Measurements from ENCODE around the gene C2CD4C. TPM values are rescaled to one million over a fixed set of nuclear protein-coding genes. Genes with fewer than 3 reads are reported as not detected.

The C2CD4C gene
- total RNA-seq, 1 experiment from 2014 or later = 7.1 TPM

DNA sequence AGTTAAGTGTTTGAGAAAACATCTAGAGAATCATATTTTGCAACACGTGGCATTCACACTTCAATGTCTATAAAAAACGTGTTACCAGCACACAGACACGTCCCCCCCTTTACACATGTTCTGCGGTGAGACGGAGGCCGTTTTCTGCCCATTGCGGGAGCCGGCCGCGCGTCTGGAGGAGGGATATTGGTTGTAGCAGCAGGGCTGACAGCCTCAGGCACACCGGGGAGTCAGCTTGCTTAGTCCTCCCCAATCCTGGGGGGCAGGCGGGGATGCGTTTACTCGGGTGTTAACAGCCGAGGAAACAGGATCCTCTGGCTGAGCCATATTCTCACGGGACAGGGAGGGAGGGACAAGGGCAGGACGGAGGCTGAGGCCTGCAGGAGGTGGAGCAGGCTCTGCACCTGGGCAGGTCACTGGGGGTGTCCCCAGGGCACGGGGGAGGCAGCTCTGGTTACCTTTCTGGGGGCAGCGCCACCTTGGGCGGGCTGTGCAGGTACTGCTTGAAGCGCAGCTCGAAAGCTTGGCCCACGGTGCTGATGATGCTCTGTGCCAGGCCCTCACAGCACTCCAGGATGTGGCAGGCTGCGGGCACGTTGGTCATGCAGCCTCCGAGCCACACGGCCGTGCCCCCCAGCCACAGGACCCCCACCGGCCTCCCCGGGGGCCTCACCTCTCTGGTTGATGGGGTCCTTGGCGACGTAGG, 26.9 kb upstream of the C2CD4C start:
- no TSS peak for BruUV-seq (replicated peaks)
- TF ChIP-seq POLR2A (IDR thresholded peaks at IDR 0.05; ENCODE audit: borderline replicate concordance, extremely low read depth, insufficient read depth, insufficient read length) (no peak), JUND (IDR thresholded peaks at IDR 0.05) (no peak), POLR2AphosphoS5 (IDR thresholded peaks at IDR 0.05; ENCODE audit: low read depth, low read length) (no peak), CBX3 (IDR thresholded peaks at IDR 0.05; ENCODE audit: low read depth) (no peak), ZNF274 (IDR thresholded peaks at IDR 0.05; ENCODE audit: low read depth, low read length) (no peak), EGR1 (IDR thresholded peaks at IDR 0.05; ENCODE audit: low read depth) (no peak), EZH2phosphoT487 (IDR thresholded peaks at IDR 0.05; ENCODE audit: borderline replicate concordance) (no peak), FOSL1 (IDR thresholded peaks at IDR 0.05; ENCODE audit: low read depth) (no peak), ELF1 (IDR thresholded peaks at IDR 0.05; ENCODE audit: borderline replicate concordance, low read depth) (no peak), SIN3A (IDR thresholded peaks at IDR 0.05; ENCODE audit: low read depth) (no peak)

DNA sequence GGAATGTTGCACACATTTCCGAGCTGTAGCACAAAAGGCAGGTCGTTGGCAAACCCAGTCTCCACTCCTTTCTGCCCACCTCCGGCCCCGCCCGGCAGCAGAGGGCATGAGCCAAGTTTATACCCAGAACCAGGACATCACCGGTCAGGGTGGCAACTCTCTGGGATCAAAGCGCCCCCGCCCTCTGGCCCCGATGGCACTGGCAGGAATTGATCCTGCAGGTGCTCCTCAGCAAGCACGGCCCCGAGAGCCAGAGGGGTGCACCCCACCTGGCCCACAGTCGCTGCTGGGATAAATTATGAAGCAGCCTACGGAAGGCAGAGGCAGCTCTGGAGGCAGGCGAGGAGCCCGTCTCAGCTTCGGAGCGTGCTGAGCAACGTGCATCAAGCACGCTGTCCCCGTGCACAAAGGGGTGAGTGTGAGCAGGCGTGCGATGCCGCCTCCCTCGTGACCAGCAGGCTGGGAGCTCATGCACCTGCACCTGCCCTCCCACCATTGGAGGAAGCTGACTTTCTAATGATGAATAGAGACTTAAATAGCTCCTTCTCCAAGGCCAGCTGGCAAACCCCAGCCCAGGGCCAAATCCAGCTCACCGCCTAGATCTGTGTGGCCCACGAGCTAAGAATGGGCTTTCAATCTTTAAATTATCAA, 26.2 kb upstream of the C2CD4C start:
- H3K9me2 ChIP-seq (ENCODE audit: insufficient read depth) = no peaks in the 10 kb centered on the region
- H3K9ac ChIP-seq (ENCODE audit: low read length) = no peak overlapping the region
- ChIA-PET POLR2A (no interaction called here), RAD21 (ENCODE audit: low non-redundant PET in 1 of 2, low total read pairs in 2 of 2, uncharacterized antibody in 2 of 2, unreplicated experiment in 2 of 2) (no interaction called here), CTCF (no interaction called here)
- no peaks in the 10 kb centered on the region for H3K9me3 ChIP-seq (ENCODE audit: control insufficient read depth in 1 of 2, insufficient read depth in 1 of 2, low read depth in 1 of 2, low read length in 2 of 2)
- H3K4me2 ChIP-seq (ENCODE audit: low read length) = no peak overlapping the region
- H3K4me3 ChIP-seq (replicated peaks in 1 of 2; ENCODE audit: low read depth in 1 of 2, low read length in 2 of 2) = no peak overlapping the region
- intact Hi-C loops (cut with micrococcal nuclease) = no loop called here
- no peaks in the 10 kb centered on the region for H3K36me3 ChIP-seq (ENCODE audit: control insufficient read depth in 1 of 2, insufficient read depth in 2 of 2, low read length in 2 of 2)
- DNase-seq (ENCODE audit: low read depth, low spot score) (no peak), ATAC-seq (no peak)
- H2AFZ ChIP-seq (ENCODE audit: low read depth, low read length, poor library complexity, severe bottlenecking) = no peak overlapping the region
- no TSS peak for BruUV-seq (replicated peaks)
- no peaks in the 10 kb centered on the region for H3K27me3 ChIP-seq (ENCODE audit: insufficient read depth, low read length)
- no peaks in the 10 kb centered on the region for H3K79me2 ChIP-seq (ENCODE audit: insufficient read depth, low read length)
- no peaks in the 10 kb centered on the region for H4K20me1 ChIP-seq (ENCODE audit: insufficient read depth)
- no peak overlapping the region for H3K27ac ChIP-seq (ENCODE audit: low read depth, low read length)
- H3K4me1 ChIP-seq (ENCODE audit: control insufficient read depth in 1 of 2, insufficient read depth in 2 of 2, low read length in 2 of 2) = no peaks in the 10 kb centered on the region
- TF ChIP-seq EGR1 (IDR thresholded peaks at IDR 0.05; ENCODE audit: low read depth) (no peak), FOSL1 (IDR thresholded peaks at IDR 0.05; ENCODE audit: low read depth) (no peak), SRF (IDR thresholded peaks at IDR 0.05; ENCODE audit: low read depth) (no peak), JUND (IDR thresholded peaks at IDR 0.05) (no peak), SP1 (IDR thresholded peaks at IDR 0.05; ENCODE audit: low read depth) (no peak), CBX3 (IDR thresholded peaks at IDR 0.05; ENCODE audit: low read depth) (no peak), CEBPB (IDR thresholded peaks at IDR 0.05; ENCODE audit: low read depth) (no peak), ELF1 (IDR thresholded peaks at IDR 0.05; ENCODE audit: borderline replicate concordance, low read depth) (no peak), SIN3A (IDR thresholded peaks at IDR 0.05; ENCODE audit: low read depth) (no peak)
- TF ChIP-seq, protein P1, sequence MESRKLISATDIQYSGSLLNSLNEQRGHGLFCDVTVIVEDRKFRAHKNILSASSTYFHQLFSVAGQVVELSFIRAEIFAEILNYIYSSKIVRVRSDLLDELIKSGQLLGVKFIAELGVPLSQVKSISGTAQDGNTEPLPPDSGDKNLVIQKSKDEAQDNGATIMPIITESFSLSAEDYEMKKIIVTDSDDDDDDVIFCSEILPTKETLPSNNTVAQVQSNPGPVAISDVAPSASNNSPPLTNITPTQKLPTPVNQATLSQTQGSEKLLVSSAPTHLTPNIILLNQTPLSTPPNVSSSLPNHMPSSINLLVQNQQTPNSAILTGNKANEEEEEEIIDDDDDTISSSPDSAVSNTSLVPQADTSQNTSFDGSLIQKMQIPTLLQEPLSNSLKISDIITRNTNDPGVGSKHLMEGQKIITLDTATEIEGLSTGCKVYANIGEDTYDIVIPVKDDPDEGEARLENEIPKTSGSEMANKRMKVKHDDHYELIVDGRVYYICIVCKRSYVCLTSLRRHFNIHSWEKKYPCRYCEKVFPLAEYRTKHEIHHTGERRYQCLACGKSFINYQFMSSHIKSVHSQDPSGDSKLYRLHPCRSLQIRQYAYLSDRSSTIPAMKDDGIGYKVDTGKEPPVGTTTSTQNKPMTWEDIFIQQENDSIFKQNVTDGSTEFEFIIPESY (IDR thresholded peaks at IDR 0.05; ENCODE audit: extremely low read depth, insufficient replicate concordance, low read length) = no peak
- TF ChIP-seq, protein P2, sequence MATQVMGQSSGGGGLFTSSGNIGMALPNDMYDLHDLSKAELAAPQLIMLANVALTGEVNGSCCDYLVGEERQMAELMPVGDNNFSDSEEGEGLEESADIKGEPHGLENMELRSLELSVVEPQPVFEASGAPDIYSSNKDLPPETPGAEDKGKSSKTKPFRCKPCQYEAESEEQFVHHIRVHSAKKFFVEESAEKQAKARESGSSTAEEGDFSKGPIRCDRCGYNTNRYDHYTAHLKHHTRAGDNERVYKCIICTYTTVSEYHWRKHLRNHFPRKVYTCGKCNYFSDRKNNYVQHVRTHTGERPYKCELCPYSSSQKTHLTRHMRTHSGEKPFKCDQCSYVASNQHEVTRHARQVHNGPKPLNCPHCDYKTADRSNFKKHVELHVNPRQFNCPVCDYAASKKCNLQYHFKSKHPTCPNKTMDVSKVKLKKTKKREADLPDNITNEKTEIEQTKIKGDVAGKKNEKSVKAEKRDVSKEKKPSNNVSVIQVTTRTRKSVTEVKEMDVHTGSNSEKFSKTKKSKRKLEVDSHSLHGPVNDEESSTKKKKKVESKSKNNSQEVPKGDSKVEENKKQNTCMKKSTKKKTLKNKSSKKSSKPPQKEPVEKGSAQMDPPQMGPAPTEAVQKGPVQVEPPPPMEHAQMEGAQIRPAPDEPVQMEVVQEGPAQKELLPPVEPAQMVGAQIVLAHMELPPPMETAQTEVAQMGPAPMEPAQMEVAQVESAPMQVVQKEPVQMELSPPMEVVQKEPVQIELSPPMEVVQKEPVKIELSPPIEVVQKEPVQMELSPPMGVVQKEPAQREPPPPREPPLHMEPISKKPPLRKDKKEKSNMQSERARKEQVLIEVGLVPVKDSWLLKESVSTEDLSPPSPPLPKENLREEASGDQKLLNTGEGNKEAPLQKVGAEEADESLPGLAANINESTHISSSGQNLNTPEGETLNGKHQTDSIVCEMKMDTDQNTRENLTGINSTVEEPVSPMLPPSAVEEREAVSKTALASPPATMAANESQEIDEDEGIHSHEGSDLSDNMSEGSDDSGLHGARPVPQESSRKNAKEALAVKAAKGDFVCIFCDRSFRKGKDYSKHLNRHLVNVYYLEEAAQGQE (IDR thresholded peaks at IDR 0.05; ENCODE audit: low read depth) = no peak

More for the DNA sequence above, 26.9 kb upstream of the C2CD4C start:
- no peaks in the 10 kb centered on the region for H3K36me3 ChIP-seq (ENCODE audit: control insufficient read depth in 1 of 2, insufficient read depth in 2 of 2, low read length in 2 of 2)
- H3K27me3 ChIP-seq (ENCODE audit: insufficient read depth, low read length) = no peaks in the 10 kb centered on the region
- POLR2A ChIA-PET = no interaction called here
- no peak overlapping the region for H3K4me3 ChIP-seq (replicated peaks in 1 of 2; ENCODE audit: low read depth in 1 of 2, low read length in 2 of 2)
- no peaks in the 10 kb centered on the region for H3K9me3 ChIP-seq (ENCODE audit: control insufficient read depth in 1 of 2, insufficient read depth in 1 of 2, low read depth in 1 of 2, low read length in 2 of 2)
- H3K9ac ChIP-seq (ENCODE audit: low read length) = no peak overlapping the region
- DNase-seq (ENCODE audit: low read depth, low spot score) (no peak), ATAC-seq (no peak)
- H3K4me1 ChIP-seq (ENCODE audit: control insufficient read depth in 1 of 2, insufficient read depth in 2 of 2, low read length in 2 of 2) = no peaks in the 10 kb centered on the region
- CTCF ChIA-PET = no interaction called here
- no peaks in the 10 kb centered on the region for H4K20me1 ChIP-seq (ENCODE audit: insufficient read depth)
- intact Hi-C loops (cut with micrococcal nuclease) = no loop called here
- no peaks in the 10 kb centered on the region for H3K79me2 ChIP-seq (ENCODE audit: insufficient read depth, low read length)
- H3K27ac ChIP-seq (ENCODE audit: low read depth, low read length) = no peak overlapping the region
- H3K4me2 ChIP-seq (ENCODE audit: low read length) = no peak overlapping the region
- no peaks in the 10 kb centered on the region for H3K9me2 ChIP-seq (ENCODE audit: insufficient read depth)
- RAD21 ChIA-PET (ENCODE audit: low non-redundant PET in 1 of 2, low total read pairs in 2 of 2, uncharacterized antibody in 2 of 2, unreplicated experiment in 2 of 2) = no interaction called here
- no peak overlapping the region for H2AFZ ChIP-seq (ENCODE audit: low read depth, low read length, poor library complexity, severe bottlenecking)

Data from HCT116 (cell line).